Measurements from ENCODE around the gene VASP.

The VASP gene

GRCh38 chr19:45571457-45572220 lies 64.4 kb downstream of the VASP start:
- no peak overlapping the region for H3K4me3 ChIP-seq (ENCODE audit: low read depth, low read length)

GRCh38 chr19:45574526-45574925 lies 67.2 kb downstream of the VASP start:
- TF ChIP-seq CTCF (IDR thresholded peaks at IDR 0.05; ENCODE audit: low read depth, low read length), result no peak
- H3K4me3 ChIP-seq (ENCODE audit: low read depth, low read length), result no peak overlapping the region

More at GRCh38 chr19:45571457-45572220, 64.4 kb downstream of the VASP start:
- no peak for TF ChIP-seq CTCF (IDR thresholded peaks at IDR 0.05; ENCODE audit: low read depth, low read length)

GRCh38 chr19:45575216-45575615 lies 67.9 kb downstream of the VASP start:
- no peak overlapping the region for H3K4me3 ChIP-seq (ENCODE audit: low read depth, low read length)
- no peak for TF ChIP-seq CTCF (IDR thresholded peaks at IDR 0.05; ENCODE audit: low read depth, low read length)

All from WI38 (cell line).